Measurements from ENCODE around the gene LPGAT1.

DNA sequence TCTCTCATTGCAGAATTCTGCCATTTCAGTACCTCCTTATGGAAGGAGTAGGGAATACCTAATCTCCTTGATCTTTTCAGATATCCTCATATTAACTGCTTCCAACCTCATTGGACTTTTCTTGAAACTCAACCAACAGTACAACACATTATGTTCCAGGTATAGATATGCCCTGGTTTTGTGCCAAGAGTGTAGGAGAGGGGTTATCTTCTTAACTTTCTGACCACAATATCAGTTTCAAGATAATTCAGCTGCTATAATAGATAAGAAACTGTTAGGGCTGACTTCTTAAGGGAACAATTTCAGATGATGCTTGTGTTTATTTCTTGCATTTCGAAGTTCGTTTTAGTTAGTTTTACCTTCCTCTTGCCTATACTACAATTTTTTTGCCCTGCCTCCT, 2.1 kb upstream of the LPGAT1 start:
- TF ChIP-seq, protein P1, sequence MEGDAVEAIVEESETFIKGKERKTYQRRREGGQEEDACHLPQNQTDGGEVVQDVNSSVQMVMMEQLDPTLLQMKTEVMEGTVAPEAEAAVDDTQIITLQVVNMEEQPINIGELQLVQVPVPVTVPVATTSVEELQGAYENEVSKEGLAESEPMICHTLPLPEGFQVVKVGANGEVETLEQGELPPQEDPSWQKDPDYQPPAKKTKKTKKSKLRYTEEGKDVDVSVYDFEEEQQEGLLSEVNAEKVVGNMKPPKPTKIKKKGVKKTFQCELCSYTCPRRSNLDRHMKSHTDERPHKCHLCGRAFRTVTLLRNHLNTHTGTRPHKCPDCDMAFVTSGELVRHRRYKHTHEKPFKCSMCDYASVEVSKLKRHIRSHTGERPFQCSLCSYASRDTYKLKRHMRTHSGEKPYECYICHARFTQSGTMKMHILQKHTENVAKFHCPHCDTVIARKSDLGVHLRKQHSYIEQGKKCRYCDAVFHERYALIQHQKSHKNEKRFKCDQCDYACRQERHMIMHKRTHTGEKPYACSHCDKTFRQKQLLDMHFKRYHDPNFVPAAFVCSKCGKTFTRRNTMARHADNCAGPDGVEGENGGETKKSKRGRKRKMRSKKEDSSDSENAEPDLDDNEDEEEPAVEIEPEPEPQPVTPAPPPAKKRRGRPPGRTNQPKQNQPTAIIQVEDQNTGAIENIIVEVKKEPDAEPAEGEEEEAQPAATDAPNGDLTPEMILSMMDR (conservative IDR thresholded peaks at IDR 0.05): no peak
- TF ChIP-seq EZH2 (IDR thresholded peaks at IDR 0.05; ENCODE audit: low read depth): no peak

Measured in PC-9 (cell line).